A204.1 (cell line): ENCODE measurements around the gene ACBD3.
A peak's percentile ranks its signal among the peaks of the same experiment; 100 is the strongest.
"Not testable (repeated sequence)": the region's sequence is repeated elsewhere in the genome, so short reads cannot be mapped to it uniquely, and the experiment has no call there.

ENCODE experiments used
- FAIRE-seq: peaks from 2 replicates; lab custom pipeline; 2012; peaks lifted over from hg19 to GRCh38; lab: Jason Lieb, UNC

ACBD3 gene

GRCh38 chr1:226186124-226187018, at the start of gene ACBD3:
ACBD3 (minus strand) TSS chr1:226186741; CDS start chr1:226186675, 66 bp downstream.
- no peak for FAIRE-seq

DNA sequence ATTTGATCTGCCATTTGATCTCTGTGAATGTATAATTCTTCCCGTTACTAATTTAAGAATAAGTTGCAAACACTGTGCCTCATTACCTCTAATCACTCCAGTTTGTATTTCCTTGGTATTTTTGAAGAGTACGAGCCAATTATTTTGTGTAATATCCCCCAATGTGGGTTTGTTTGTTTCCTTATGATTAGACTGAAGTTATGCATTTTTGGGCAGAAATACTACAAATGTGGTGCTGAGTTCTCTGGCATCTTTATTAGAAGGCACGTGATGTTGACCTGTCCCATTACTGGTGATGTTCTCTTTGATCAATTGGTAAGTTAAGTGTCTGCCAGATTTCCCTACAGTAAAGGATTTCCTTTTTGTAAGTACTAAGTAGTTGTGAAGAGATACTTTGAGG, 47.3 kb upstream of the ACBD3 start:
- no peak for FAIRE-seq

DNA sequence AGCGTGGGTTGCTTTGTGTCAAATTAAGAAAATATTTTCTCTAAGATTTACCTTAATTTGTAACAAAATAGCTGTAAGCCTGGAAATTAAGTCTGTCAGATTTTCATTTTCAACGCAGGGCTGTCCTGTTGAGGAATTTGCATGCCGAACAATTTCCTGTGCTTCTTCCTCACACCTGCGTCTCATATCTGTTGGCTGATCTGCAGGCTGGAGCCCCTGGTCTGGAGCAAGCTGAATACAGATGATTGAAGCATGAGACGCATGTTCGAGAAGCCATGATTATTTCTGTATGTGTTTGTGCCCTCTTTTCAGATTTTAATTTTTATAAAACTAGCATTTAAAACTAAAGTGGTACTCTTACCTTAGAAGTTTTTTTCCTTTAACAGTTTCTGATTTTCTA, 46.8 kb upstream of the ACBD3 start:
- FAIRE-seq: no peak

- FAIRE-seq: no peak
These were observed 40.1 kb upstream of the ACBD3 start for GRCh38 chr1:226226601-226227000.

DNA sequence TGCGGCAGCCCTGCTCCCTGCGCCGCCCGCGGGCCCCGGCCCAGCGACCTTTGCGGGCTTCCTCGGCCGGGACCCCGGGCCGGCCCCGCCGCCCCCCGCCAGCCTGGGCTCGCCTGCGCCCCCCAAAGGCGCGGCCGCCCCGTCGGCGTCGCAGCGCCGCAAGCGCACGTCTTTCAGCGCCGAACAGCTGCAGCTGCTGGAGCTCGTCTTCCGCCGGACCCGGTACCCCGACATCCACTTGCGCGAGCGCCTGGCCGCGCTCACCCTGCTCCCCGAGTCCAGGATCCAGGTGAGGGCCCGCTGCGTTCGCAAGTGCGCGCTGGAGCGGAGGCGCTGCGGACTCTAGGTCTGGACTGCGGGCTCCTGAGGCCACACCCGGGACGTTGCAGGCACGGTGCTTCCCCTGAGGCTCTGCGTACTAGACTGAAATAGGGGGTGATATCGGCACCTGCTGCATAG, 37.3 kb upstream of the ACBD3 start:
- FAIRE-seq: no peak

GRCh38 chr1:226223157-226223785, 36.7 kb upstream of the ACBD3 start, which contains the start of gene MIXL1:
MIXL1 (plus strand) TSS chr1:226223664; CDS start chr1:226223682, 18 bp downstream.
- no peak for FAIRE-seq

GRCh38 chr1:226222686-226223085, 36.1 kb upstream of the ACBD3 start:
- FAIRE-seq: no peak

DNA sequence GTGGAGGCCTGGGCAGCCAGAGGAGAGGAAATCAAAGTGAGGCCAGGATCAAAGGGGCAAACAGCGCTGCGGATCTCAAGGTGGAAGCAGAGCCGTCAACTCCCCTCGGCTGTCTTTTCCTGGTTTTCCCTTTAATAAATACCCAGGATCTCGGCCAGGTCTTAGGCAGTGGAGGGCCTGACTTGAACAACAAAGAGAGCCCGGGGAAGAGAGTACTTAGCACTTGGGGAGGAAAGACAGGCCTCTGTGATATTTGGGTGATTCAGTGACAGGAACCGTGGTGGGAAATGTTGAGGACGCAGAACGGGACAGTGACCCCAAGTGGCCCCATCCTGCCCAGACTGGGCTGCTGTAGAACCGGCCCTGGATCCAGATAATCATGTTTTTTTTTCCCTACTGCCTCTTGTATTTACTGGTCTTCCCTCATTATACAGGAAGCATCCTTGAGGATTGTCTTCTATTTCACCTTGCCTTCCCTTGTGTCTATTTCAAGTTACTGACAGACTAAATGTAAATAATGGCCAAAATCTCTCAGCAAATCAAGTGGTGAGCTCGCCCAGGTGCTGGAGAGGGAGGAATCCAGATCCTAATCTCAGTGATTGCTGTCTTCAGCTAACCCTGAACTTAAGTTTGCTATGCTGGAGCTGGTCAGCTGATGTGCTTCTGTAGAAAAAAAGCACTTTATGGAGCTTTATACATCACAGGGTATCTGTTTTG, 34.1 kb upstream of the ACBD3 start:
- FAIRE-seq: no peak

DNA sequence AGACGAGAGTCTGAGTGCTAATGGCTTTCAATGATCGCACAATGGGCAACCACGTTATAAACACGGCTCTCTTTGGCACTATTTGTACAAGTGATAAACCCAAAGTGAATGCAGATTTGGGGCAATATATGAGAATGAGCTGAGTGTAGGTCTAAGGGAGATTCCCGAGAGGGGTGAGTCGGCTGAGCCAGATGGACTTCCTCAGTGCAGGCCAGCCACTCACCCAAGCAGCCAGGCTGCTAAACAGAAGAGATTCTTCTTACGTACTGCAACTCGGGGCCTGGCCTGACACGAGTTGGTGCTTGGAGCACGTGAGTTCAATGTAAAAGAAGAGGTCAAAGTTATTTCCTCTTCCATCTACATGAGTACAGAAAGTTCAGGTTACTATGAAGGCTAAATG, 30.7 kb upstream of the ACBD3 start:
- FAIRE-seq: no peak

- no peak for FAIRE-seq
These were observed 29.5 kb upstream of the ACBD3 start for GRCh38 chr1:226216056-226216455.

DNA sequence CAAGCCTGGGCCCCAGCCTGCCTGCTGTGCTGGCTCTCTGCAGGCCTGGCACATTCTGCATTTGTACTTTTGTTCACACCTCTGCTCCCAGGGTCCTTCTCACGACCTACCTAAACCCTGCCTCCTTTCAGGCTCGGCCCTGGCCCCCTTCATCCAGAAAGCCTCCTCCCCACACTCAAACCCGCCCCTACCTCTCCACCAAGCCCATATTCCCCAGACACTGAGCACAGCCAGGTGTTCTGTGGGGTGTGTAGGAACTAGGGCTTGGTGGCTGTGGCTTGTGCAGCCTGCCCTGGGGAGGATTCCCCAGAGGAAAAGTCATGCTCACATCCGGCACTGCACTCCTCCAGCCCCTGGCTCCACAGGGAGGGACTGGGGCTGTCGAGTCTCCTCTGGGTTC, 28.7 kb upstream of the ACBD3 start:
- FAIRE-seq: no peak

GRCh38 chr1:226212545-226212944, 26.0 kb upstream of the ACBD3 start:
- no peak for FAIRE-seq

DNA sequence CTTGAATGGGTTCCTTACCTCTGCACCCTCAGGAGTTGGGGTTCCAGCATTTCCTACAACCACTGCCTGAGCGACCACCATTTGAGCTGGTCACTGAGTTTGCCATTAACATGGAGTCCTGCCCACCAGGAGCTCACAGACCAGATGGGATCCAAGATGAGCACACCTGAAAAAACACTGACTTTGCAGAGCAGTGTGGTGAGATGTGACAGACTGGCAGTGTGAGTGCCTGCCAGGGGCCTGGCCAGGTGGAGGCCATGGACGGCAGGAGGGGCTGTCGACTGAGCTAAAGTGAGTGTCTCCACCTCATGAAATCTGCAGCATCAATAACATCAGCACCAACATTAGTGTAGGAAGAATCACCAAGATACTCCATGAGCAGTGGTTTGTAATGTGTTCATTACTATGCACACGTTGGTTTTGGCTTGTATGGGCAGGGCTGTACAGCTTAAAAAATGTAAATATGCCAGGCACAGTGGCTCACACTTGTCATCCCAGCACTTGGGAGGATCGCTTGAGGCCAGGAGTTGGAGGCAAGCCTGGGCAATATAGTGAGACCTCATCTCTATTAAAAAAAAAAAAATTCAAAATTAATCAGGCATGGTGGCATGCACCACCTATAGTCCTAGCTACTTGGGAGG, 24.8 kb upstream of the ACBD3 start:
- no peak for FAIRE-seq

GRCh38 chr1:226210571-226211176, 24.1 kb upstream of the ACBD3 start:
- no peak for FAIRE-seq

DNA sequence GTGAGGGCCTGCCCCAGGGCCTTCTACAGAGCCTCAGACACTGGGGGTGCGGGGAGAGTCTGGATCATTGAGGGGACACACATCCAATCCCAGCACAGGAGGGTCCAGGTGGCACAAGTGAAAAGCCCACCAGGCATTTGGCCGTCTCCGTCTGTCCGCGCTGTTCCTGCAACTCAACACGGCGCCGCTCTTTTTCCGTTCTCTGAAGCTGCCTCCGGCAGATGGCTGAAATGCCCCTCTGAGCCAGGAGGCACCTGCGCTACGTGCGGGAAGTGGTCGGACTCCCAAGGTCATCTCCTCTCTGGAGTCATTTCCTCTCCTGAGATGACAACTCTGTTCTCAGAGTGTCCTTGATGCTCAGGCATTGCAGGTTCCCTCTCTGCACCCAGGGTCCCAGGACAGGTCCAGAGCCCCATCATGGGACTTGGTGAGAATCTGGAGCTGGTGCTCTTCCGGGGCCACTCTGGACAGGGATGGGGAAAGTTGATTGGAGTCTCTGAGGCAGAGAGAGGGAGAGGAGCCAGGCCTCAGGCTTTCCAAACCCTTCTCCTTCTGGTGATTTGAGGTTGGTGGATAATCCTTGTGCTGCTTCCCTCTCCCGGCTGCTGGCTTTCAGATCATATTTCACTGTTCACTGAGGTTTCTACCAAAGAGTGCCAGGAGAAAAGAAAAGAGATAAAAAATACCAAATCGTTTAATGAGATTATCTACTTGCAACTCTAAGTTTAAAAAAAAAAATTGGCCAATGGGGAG, 22.9 kb upstream of the ACBD3 start:
- no peak for FAIRE-seq

DNA sequence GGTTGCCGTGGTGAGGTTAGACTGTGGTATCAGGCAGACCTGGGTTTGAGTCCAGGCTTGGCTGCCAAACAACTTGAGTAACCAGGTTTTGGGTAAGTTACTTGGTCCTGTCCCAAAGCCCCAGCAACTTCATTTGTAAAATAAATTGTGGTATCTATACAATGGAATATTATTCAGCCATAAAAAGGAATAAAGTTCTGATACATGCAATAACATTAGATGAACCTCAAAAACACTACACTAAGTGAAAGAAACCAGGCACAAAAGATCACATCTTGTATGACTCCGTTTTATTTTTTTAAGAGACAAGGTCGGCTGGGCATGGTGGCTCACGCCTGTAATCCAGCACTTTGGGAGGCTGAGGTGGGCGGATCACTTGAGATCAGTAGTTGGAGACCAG, 20.5 kb upstream of the ACBD3 start:
- no peak for FAIRE-seq

DNA sequence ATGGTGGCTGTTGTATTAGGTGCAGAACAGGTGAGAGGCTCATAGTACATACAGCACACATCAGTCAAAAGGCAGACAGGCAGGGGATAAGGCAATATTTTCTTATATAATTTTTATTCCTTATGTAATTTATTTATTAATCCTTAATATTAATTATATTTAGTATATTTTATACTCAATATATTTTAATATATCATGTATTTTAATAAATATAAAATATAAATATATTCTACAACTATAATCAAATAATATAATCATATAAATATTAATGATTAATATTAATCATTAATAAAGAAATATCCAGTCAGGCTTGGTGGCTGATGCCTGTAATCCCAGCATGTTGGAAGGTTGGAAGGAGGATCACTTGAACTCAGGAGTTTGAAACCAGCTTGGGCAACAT, 17.7 kb upstream of the ACBD3 start:
- peak; percentile 87 for FAIRE-seq

DNA sequence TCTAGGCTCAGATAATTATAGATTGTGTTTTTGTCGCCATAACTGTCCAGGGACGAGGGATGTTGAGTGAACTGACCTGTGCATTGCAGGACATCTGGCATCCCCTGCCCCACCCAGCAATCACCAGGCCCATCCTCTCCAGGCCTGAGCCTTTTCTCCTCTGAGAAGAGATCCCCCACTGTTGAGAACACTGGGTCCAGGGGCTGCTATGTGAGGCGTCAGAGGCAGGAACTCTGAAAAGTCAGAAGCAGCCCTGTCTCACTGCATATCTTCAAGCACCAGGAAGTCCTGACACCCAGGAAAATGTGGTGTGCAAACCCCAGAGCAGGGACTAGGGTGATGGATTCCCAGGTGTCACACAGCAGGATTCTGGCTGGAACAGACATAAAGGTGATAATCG, 17.1 kb upstream of the ACBD3 start:
- FAIRE-seq: no peak

DNA sequence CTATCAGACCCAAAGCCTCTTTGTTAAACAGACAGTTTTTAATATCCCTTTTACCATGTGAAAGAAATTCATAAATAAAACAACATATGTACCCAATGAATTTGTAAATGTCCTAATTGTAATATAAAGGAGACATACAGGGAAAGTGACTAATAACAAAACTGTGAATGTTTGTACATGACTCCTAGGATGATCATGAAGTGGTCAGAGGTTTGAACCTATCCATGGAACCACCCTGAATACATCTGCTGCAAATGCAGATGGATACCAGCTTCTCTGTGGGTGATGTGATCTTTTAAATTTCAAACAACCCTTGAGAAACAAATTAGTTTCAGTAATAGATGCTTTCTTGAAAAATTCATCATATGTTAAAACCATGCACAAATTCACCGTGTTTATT, 16.7 kb upstream of the ACBD3 start:
- no peak for FAIRE-seq

DNA sequence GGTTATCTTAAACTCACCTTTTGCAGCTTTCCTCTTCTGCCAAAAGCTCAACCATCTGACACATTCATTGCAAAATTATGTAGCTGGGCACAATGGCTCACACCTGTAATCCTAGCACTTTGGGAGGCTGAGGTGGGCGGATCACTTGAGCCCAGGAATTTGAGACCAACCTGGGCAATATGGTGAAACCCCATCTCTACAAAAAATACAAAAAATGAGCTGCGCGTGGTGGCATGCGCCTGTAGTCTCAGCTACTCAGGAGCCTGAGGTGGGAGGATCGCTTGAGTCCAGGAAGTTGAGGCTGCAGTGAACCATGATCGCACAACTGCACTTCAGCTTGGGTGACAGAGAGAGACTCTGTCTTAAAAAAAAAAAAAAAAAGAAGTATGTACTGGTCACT, 16.1 kb upstream of the ACBD3 start:
- not testable (repeated sequence) for FAIRE-seq

DNA sequence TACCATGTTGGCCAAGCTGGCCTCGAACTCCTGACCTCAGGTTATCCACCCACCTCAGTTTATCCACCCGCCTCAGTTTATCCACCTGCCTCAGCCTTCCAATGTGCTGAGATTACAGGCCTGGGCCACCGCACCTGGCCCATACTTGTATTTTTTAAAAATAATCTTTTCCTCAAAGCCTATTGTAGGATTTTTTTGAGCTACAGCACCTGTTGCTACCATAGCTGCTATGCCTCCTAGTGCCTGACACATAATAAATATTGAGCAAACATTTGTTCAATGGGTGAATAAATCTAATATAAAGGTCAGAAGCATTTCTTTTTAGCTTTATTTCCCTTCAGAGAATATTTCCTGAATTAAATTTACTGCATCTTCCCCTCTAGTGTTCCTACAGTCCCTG, 15.7 kb upstream of the ACBD3 start:
- no peak for FAIRE-seq
